Melanocyte of skin (primary cell): Measurements from ENCODE around the gene PRKCB. TPM values are rescaled to one million over a fixed set of nuclear protein-coding genes. Genes with fewer than 3 reads are reported as not detected.

Experiments
- small RNA-seq, 2 donors: library from RNA; depleted of rRNA; stranded (forward); fragments of <200 nt; gene quantifications; one replicate each; pipeline ENCODE3, GENCODE V24; 2012
- total RNA-seq, 2 donors: library from RNA; depleted of rRNA; stranded (reverse); fragments of >200 nt; gene quantifications; 2 replicates each; pipeline ENCODE4 v1.2.3, GENCODE V29; 2012

PRKCB gene
- 1 to 10 TPM; 1.0 to 5.3 TPM for total RNA-seq

DNA sequence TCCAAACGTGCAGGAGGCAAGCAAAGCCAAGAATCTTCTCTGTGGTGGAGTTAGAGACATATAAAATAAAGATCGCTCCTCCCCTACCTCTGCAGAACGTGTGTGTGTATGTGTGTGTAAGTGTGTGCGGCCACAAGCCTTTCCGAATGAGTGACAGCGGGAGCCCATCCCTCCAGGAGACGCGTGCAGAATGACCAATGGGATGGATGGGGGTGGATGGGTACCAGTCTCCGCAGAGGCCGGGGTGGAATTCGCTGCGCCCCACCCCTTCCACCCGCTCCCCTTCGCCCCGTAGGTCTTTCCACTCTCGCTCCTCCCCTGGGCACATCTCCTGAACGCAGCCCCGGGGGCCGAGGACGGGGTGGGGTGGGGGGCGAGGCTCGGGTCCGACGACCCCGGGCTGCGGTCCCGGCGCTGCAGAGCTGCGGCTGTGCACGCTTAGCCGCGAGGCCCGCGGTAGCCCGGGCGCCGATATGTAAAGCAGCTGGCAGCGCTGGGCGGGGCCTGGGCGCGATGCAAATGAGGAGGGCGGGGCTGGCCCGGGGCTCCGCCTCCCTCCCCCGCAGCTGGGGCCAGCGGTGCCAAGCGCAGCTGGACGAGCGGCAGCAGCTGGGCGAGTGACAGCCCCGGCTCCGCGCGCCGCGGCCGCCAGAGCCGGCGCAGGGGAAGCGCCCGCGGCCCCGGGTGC, at the start of gene PRKCB:
Gene PRKCB, plus strand, starts transcription at position 594 of the 688 bp plus-strand sequence.

DNA sequence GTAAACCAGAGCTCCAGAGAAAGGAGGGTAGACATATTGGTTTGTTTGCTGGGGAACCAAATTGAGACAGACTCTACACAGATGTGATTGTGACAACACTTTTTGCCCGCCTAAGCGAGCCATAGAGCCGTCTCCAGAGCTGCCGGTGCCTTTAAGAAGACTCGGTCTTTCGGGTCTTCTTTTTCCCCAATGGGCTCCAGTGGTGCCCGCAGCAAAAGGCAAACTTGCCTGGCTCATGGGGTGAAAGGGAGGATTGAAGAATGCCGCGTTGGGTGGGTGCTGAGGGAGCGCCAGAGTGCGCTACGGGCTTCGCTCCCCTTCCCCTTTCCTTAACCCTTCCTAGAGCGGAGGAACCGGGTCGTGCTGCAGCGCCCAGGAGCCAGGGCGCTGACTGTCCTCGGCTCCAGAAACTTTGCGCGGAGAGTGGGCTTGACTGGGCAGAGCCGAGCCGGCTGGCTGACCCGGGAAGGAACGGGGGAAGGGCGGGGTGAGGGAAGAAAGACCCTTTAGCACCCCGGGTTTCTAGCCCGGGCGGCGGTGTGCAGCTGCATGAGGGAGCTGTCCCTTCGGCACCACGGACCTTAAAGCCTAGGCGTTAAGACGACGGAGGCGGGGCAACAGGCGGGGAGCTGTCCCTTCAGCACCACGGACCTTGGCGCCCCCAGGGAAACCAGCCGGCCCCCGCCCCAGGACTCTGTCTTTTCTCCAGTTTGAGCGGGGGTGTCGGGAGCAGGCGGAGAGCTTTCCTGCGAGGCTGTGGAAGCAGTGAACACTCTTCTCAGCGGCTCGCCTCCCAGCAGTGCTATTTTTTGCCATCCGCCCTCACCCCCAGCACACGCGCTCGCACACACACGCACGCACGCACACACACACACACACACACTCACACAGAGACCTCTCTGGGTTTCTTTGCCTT, 419.9 kb downstream of the PRKCB start, which contains the start of gene CACNG3:
Gene CACNG3, plus strand, starts transcription at position 880 of the 916 bp plus-strand sequence. CDS start 420 bp downstream, outside the sequence.

Small RNAs within 50 kb of the gene (small RNA-seq; reads per million reads assigned to genes)
- gene MIR1273H: 0 reads per million in 2 donors

Other genes with a start within 250 kb of the PRKCB start
- 100 to 1,000 TPM; 102 to 142 TPM for gene NDUFAB1, start 239.7 kb upstream of the PRKCB start, total RNA-seq
- 10 to 100 TPM; 17.9 to 23.3 TPM for gene PALB2, start 194.7 kb upstream of the PRKCB start, total RNA-seq
- 10 to 100 TPM; 48.2 to 62.6 TPM for gene DCTN5, start 194.5 kb upstream of the PRKCB start, total RNA-seq
- 10 to 100 TPM; 31.3 to 61.6 TPM for gene PLK1, start 157.1 kb upstream of the PRKCB start, total RNA-seq
- gene ERN2, start 122.8 kb upstream of the PRKCB start, total RNA-seq: not detected
- not detected for gene CHP2, start 81.0 kb upstream of the PRKCB start, total RNA-seq